Panc1 (cell line): ENCODE measurements around the gene PEPD. TPM values are rescaled to one million over a fixed set of nuclear protein-coding genes. Genes with fewer than 3 reads are reported as not detected.

Experiments
- total RNA-seq: library from RNA; stranded (reverse); gene quantifications from one replicate; pipeline ENCODE4 v1.2.1, GENCODE V29; 2021; ENCODE audit not compliant: unreplicated experiment

The PEPD gene
- total RNA-seq, 1 experiment from 2014 or later, result 102 TPM

Other genes with a start within 250 kb of the PEPD start
- gene CEBPA, start 219.3 kb downstream of the PEPD start, total RNA-seq, result 1.6 TPM
- gene CEBPG, start 148.1 kb downstream of the PEPD start, total RNA-seq, result 41.5 TPM
- 0.28 TPM for gene CHST8, start 100.2 kb upstream of the PEPD start, total RNA-seq